ENCODE data around the gene PLB1. TPM values are rescaled to one million over a fixed set of nuclear protein-coding genes. Genes with fewer than 3 reads are reported as not detected.

The PLB1 gene
- total RNA-seq, 4 donors from 2014 or later = 3.0 to 14.5 (median 10.5) TPM

DNA sequence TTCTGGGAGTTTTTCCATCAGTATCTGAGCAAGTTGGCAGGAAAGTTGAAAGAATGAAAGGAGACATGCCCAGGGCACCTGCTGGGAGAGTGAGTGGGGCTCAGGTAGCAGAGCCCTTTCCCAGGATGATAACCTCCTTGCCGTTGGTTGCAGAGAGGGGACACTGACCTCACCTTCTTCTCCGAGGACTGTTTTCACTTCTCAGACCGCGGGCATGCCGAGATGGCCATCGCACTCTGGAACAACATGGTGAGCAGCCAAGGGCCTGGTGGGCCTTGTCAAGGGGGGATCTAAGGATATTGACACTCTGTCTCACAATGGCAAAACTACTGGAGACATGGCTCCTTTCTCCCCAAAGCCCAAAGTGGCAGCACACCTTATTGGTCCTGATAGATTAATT is 136.9 kb downstream of the PLB1 start:
- Histone ChIP-seq H3K36me3 (no peaks in the 10 kb centered on the region), H3K27me3 (no peaks in the 10 kb centered on the region), H3K4me1 (peaks cover 19 to 99% (median 30%) of the 10 kb centered on the region in 3 donors), H3K9me3 (no peaks in the 10 kb centered on the region), H3K4me3 (no peak overlapping the region), H3K27ac (peak overlapping the region; percentile 92 to 97 (median 94))
- no peak for TF ChIP-seq POLR2A (IDR thresholded peaks at IDR 0.05)
- TF ChIP-seq EP300 (IDR thresholded peaks at IDR 0.05) = no peak
- TF ChIP-seq, protein P1, sequence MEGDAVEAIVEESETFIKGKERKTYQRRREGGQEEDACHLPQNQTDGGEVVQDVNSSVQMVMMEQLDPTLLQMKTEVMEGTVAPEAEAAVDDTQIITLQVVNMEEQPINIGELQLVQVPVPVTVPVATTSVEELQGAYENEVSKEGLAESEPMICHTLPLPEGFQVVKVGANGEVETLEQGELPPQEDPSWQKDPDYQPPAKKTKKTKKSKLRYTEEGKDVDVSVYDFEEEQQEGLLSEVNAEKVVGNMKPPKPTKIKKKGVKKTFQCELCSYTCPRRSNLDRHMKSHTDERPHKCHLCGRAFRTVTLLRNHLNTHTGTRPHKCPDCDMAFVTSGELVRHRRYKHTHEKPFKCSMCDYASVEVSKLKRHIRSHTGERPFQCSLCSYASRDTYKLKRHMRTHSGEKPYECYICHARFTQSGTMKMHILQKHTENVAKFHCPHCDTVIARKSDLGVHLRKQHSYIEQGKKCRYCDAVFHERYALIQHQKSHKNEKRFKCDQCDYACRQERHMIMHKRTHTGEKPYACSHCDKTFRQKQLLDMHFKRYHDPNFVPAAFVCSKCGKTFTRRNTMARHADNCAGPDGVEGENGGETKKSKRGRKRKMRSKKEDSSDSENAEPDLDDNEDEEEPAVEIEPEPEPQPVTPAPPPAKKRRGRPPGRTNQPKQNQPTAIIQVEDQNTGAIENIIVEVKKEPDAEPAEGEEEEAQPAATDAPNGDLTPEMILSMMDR (IDR thresholded peaks at IDR 0.05) = no peak
- TF ChIP-seq POLR2AphosphoS5 (IDR thresholded peaks at IDR 0.05) = no peak
- no peak for ATAC-seq
- 91 to 100% methylated on average over 2 to 6 of the region's 6 CpGs for WGBS, 2 donors (ENCODE audit: low coverage in 1 of 2)

DNA sequence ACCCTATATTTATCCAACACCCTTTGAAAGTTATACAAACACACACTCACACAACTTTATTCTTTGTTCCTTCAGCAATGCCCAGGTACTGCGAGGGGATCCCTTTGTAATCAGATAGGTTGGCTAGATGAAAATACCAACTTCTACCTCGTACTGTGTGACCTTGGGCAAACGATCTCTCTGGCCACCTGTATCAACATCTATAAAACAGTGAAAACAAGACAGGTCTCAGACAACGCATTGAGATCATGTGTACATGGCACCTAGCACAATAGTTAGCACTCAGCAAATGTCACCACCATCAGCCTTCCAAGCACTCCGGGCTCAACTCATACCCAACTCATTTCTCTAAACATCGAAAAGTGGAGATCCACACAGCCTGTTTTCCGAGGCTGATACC is 137.3 kb downstream of the PLB1 start:
- no peak for ATAC-seq
- Histone ChIP-seq H3K27me3 (no peaks in the 10 kb centered on the region), H3K36me3 (no peaks in the 10 kb centered on the region), H3K9me3 (no peaks in the 10 kb centered on the region), H3K4me1 (peaks cover 19 to 99% (median 31%) of the 10 kb centered on the region in 3 donors), H3K27ac (peak overlapping the region; percentile 92 to 97 (median 94)), H3K4me3 (no peak overlapping the region)
- WGBS, 2 donors (ENCODE audit: low coverage in 1 of 2) = 86 to 95% methylated on average over 4 to 7 of the region's 7 CpGs
- TF ChIP-seq POLR2AphosphoS5 (IDR thresholded peaks at IDR 0.05) = no peak
- TF ChIP-seq, protein P1 (IDR thresholded peaks at IDR 0.05) = no peak
- TF ChIP-seq POLR2A (IDR thresholded peaks at IDR 0.05) = no peak
- TF ChIP-seq EP300 (IDR thresholded peaks at IDR 0.05) = no peak

GRCh38 chr2:28633746-28634145 is 137.9 kb downstream of the PLB1 start:
- Histone ChIP-seq H3K27me3 (no peaks in the 10 kb centered on the region), H3K9me3 (no peaks in the 10 kb centered on the region), H3K27ac (peak overlapping the region; percentile 92 to 97 (median 94)), H3K4me1 (peaks cover 19 to 99% (median 31%) of the 10 kb centered on the region in 3 donors), H3K36me3 (no peaks in the 10 kb centered on the region), H3K4me3 (no peak overlapping the region)
- TF ChIP-seq EP300 (IDR thresholded peaks at IDR 0.05) = no peak
- peak; percentile 47 for TF ChIP-seq POLR2AphosphoS5 (IDR thresholded peaks at IDR 0.05)
- no peak for TF ChIP-seq POLR2A (IDR thresholded peaks at IDR 0.05)
- TF ChIP-seq, protein P1 (IDR thresholded peaks at IDR 0.05) = no peak
- peak; percentile 63 for ATAC-seq
- 56 to 57% methylated on average over 4 to 5 of the region's 5 CpGs for WGBS, 2 donors (ENCODE audit: low coverage in 1 of 2)

DNA sequence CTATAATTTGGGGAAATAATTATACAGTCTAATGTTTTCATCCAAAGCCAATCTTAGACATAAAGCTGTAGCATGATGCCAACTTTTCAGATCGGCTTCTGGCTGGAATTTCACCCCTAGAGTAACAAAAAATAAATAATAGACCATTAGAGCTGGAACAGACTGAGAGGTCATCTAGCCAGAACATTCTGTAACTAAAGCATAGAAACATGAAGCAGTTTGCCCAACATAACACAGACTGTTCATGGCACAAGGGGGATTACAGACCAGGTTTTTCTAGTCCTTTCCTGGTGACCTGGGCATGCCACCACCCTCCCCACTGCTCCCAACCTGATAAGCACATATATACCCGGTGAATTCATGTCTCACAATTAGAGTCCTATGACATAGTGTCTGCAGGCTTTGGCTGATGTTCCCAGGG is 139.3 kb downstream of the PLB1 start:
- Histone ChIP-seq H3K27ac (peak overlapping the region; percentile 92 to 97 (median 94)), H3K36me3 (no peaks in the 10 kb centered on the region), H3K27me3 (no peaks in the 10 kb centered on the region), H3K4me3 (no peak overlapping the region), H3K4me1 (peaks cover 19 to 100% (median 29%) of the 10 kb centered on the region in 3 donors), H3K9me3 (no peaks in the 10 kb centered on the region)
- TF ChIP-seq EP300 (IDR thresholded peaks at IDR 0.05) = peak; percentile 94
- no peak for TF ChIP-seq POLR2A (IDR thresholded peaks at IDR 0.05)
- TF ChIP-seq, protein P1 (IDR thresholded peaks at IDR 0.05) = peak in 1 of 4 experiments; percentile 17
- peak; percentile 99 for TF ChIP-seq POLR2AphosphoS5 (IDR thresholded peaks at IDR 0.05)
- 4 to 25% methylated on average over 2 of the region's 2 CpGs for WGBS, 2 donors (ENCODE audit: low coverage in 1 of 2)
- ATAC-seq = peak; percentile 85

GRCh38 chr2:28636491-28636890 is 140.6 kb downstream of the PLB1 start:
- no peaks in the 10 kb centered on the region for H3K9me3 ChIP-seq
- H3K27ac ChIP-seq = peak overlapping the region; percentile 92 to 97 (median 94)
- H3K36me3 ChIP-seq = no peaks in the 10 kb centered on the region
- peaks cover 19 to 90% (median 29%) of the 10 kb centered on the region in 3 donors for H3K4me1 ChIP-seq
- TF ChIP-seq, protein P1 (IDR thresholded peaks at IDR 0.05) = no peak
- no peak for TF ChIP-seq POLR2AphosphoS5 (IDR thresholded peaks at IDR 0.05)
- TF ChIP-seq EP300 (IDR thresholded peaks at IDR 0.05) = no peak
- no peak for TF ChIP-seq POLR2A (IDR thresholded peaks at IDR 0.05)
- ATAC-seq = no peak
- 76 to 82% methylated on average over 2 of the region's 2 CpGs for WGBS, 2 donors (ENCODE audit: low coverage in 1 of 2)
- no peak overlapping the region for H3K4me3 ChIP-seq
- no peaks in the 10 kb centered on the region for H3K27me3 ChIP-seq
